ENCODE measurements around the gene PHEX. TPM values are rescaled to one million over a fixed set of nuclear protein-coding genes. Genes with fewer than 3 reads are reported as not detected.

PHEX gene
- total RNA-seq, 1 donor from 2014 or later: 1.1 TPM

- no peak for TF ChIP-seq CTCF (IDR thresholded peaks at IDR 0.05)
- DNase-seq (ENCODE audit: low spot score): no peak
- no peak overlapping the region for H3K4me3 Mint-ChIP-seq (ENCODE audit: unreplicated experiment)
- peaks cover 36% of the 10 kb centered on the region for H3K4me1 Mint-ChIP-seq (ENCODE audit: low read depth)
- no peaks in the 10 kb centered on the region for H3K27me3 Mint-ChIP-seq (ENCODE audit: low read depth)
- H3K27ac Mint-ChIP-seq (ENCODE audit: unreplicated experiment): peak overlapping the region; percentile 0
- H3K9me3 Mint-ChIP-seq (ENCODE audit: low read depth): no peaks in the 10 kb centered on the region
- no peaks in the 10 kb centered on the region for H3K36me3 Mint-ChIP-seq (ENCODE audit: low read depth)
These were observed 58.1 kb downstream of the PHEX start for GRCh38 chrX:22090181-22090580.

GRCh38 chrX:22093550-22093949, 61.4 kb downstream of the PHEX start:
- H3K36me3 Mint-ChIP-seq (ENCODE audit: low read depth): no peaks in the 10 kb centered on the region
- no peak overlapping the region for H3K4me3 Mint-ChIP-seq (ENCODE audit: unreplicated experiment)
- peaks cover 46% of the 10 kb centered on the region for H3K4me1 Mint-ChIP-seq (ENCODE audit: low read depth)
- H3K27ac Mint-ChIP-seq (ENCODE audit: unreplicated experiment): peak overlapping the region; percentile 11
- H3K27me3 Mint-ChIP-seq (ENCODE audit: low read depth): no peaks in the 10 kb centered on the region
- TF ChIP-seq CTCF (IDR thresholded peaks at IDR 0.05): no peak
- peaks cover 6% of the 10 kb centered on the region for H3K9me3 Mint-ChIP-seq (ENCODE audit: low read depth)
- DNase-seq (ENCODE audit: low spot score): no peak

- Mint-ChIP-seq H3K27ac (ENCODE audit: unreplicated experiment) (peak overlapping the region; percentile 33), H3K9me3 (ENCODE audit: low read depth) (peaks cover 6% of the 10 kb centered on the region), H3K27me3 (ENCODE audit: low read depth) (no peaks in the 10 kb centered on the region), H3K36me3 (ENCODE audit: low read depth) (no peaks in the 10 kb centered on the region), H3K4me3 (ENCODE audit: unreplicated experiment) (no peak overlapping the region), H3K4me1 (ENCODE audit: low read depth) (peaks cover 43% of the 10 kb centered on the region)
- DNase-seq (ENCODE audit: low spot score): no peak
- no peak for TF ChIP-seq CTCF (IDR thresholded peaks at IDR 0.05)
These were observed 63.2 kb downstream of the PHEX start for GRCh38 chrX:22095286-22095685.

- DNase-seq (ENCODE audit: low spot score): no peak
- TF ChIP-seq CTCF (IDR thresholded peaks at IDR 0.05): no peak
- H3K9me3 Mint-ChIP-seq (ENCODE audit: low read depth): peaks cover 6% of the 10 kb centered on the region
- peaks cover 38% of the 10 kb centered on the region for H3K4me1 Mint-ChIP-seq (ENCODE audit: low read depth)
- H3K27ac Mint-ChIP-seq (ENCODE audit: unreplicated experiment): no peak overlapping the region
- no peaks in the 10 kb centered on the region for H3K36me3 Mint-ChIP-seq (ENCODE audit: low read depth)
- no peak overlapping the region for H3K4me3 Mint-ChIP-seq (ENCODE audit: unreplicated experiment)
- H3K27me3 Mint-ChIP-seq (ENCODE audit: low read depth): no peaks in the 10 kb centered on the region
These were observed 63.7 kb downstream of the PHEX start for GRCh38 chrX:22095856-22096255.

GRCh38 chrX:22097012-22097694, 65.0 kb downstream of the PHEX start:
- no peak for DNase-seq (ENCODE audit: low spot score)
- H3K27ac Mint-ChIP-seq (ENCODE audit: unreplicated experiment): peak overlapping the region; percentile 71
- H3K4me3 Mint-ChIP-seq (ENCODE audit: unreplicated experiment): no peak overlapping the region
- H3K9me3 Mint-ChIP-seq (ENCODE audit: low read depth): peaks cover 6% of the 10 kb centered on the region
- no peaks in the 10 kb centered on the region for H3K36me3 Mint-ChIP-seq (ENCODE audit: low read depth)
- TF ChIP-seq CTCF (IDR thresholded peaks at IDR 0.05): no peak
- no peaks in the 10 kb centered on the region for H3K27me3 Mint-ChIP-seq (ENCODE audit: low read depth)
- H3K4me1 Mint-ChIP-seq (ENCODE audit: low read depth): peaks cover 38% of the 10 kb centered on the region

Data from chondrocyte (in vitro differentiated cells).